Parathyroid adenoma (tissue), 2 donors: ENCODE data around the gene HES4.

Experiments
- H2AFZ ChIP-seq: fragments of 300-600 bp; sonication (generic); one replicate; pipeline ENCODE4 v1.7.0; 2017; ENCODE audit warnings: antibody characterized with exemption, mild to moderate bottlenecking
- H3K27ac ChIP-seq: fragments of 300-600 bp; sonication (generic); one replicate; pipeline ENCODE4 v1.7.0; 2017
- H3K27me3 ChIP-seq: fragments of 300-600 bp; sonication (generic); one replicate; pipeline ENCODE4 v1.7.0; 2017; ENCODE audit warnings: low read length; ENCODE audit not compliant: control insufficient read depth, insufficient read depth
- H3K36me3 ChIP-seq: fragments of 300-600 bp; sonication (generic); one replicate; pipeline ENCODE4 v1.7.0; 2017; ENCODE audit warnings: low read length; ENCODE audit not compliant: control insufficient read depth, insufficient read depth
- H3K4me1 ChIP-seq: fragments of 300-600 bp; sonication (generic); one replicate; pipeline ENCODE4 v1.7.0; 2017; ENCODE audit warnings: control low read depth
- H3K4me2 ChIP-seq: fragments of 300-600 bp; sonication (generic); one replicate; pipeline ENCODE4 v1.7.0; 2017; ENCODE audit warnings: low read length
- H3K4me3 ChIP-seq: fragments of 300-600 bp; sonication (generic); one replicate; pipeline ENCODE4 v1.7.0; 2017; ENCODE audit warnings: low read depth, low read length
- H3K79me2 ChIP-seq: fragments of 300-600 bp; sonication (generic); one replicate; pipeline ENCODE4 v1.7.0; 2017; ENCODE audit warnings: control low read depth
- H3K9ac ChIP-seq: fragments of 300-600 bp; sonication (generic); one replicate; pipeline ENCODE4 v1.7.0; 2017; ENCODE audit warnings: mild to moderate bottlenecking
- H3K9me3 ChIP-seq: fragments of 300-600 bp; sonication (generic); one replicate; pipeline ENCODE4 v1.7.0; 2017; ENCODE audit warnings: low read length; ENCODE audit not compliant: control insufficient read depth
- TF ChIP-seq, protein P1 (sequence below): fragments of 300-600 bp; sonication (generic); IDR thresholded peaks from one replicate; pipeline ENCODE4 v1.7.0; 2017; ENCODE audit warnings: antibody characterized with exemption, mild to moderate bottlenecking
- donor health status: primary hyperparathyroidism.

Gene HES4

DNA sequence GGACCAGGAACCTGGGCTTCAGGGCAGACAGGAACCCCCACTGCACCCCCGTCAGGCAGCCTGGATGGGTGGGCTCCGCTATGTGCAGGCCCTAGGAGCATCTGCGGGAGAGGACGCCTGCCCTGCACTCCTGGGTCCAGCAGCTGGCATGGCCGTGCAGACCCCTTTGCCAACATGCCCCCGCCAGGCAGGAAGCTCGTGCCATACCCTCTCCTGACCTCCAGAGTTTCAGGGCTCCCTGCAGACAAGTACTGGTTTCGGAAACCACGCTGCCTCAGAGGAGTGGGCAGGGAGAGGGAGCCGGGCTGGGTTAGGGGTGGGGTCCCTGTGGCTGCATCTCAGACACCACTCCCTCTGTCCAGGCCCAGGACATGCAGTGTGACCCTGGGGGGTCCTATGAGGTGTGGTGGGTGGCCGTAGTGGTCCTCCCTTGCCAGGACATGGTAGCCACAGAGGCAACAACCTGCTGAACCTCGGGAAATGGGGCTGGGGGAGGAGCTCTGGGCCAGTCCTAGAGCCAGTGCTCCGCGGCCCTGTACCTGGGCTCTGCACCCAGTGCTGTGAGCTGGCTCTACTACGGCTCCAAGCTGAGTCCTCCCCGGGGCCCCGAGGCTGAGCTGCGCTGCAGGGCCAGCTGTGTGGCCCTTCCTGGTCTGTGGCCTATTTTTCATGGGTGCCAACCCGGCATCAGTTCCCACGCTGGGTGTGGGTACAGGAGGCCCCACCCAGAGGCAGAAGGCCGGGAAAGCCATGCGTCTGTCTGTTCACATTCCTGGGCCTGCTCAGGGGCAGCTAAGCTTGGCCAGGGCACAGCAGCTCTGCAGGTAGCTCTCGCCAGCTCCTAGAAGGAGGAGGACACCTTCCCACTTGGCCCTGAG lies 32.2 kb downstream of the HES4 start:
- H3K79me2 ChIP-seq: no peaks in the 10 kb centered on the region
- no peak overlapping the region for H3K9ac ChIP-seq
- H3K4me3 ChIP-seq: no peak overlapping the region
- H3K4me2 ChIP-seq: no peak overlapping the region
- no peaks in the 10 kb centered on the region for H3K9me3 ChIP-seq
- H3K27me3 ChIP-seq: no peaks in the 10 kb centered on the region
- H3K36me3 ChIP-seq: no peaks in the 10 kb centered on the region
- TF ChIP-seq, protein P1, sequence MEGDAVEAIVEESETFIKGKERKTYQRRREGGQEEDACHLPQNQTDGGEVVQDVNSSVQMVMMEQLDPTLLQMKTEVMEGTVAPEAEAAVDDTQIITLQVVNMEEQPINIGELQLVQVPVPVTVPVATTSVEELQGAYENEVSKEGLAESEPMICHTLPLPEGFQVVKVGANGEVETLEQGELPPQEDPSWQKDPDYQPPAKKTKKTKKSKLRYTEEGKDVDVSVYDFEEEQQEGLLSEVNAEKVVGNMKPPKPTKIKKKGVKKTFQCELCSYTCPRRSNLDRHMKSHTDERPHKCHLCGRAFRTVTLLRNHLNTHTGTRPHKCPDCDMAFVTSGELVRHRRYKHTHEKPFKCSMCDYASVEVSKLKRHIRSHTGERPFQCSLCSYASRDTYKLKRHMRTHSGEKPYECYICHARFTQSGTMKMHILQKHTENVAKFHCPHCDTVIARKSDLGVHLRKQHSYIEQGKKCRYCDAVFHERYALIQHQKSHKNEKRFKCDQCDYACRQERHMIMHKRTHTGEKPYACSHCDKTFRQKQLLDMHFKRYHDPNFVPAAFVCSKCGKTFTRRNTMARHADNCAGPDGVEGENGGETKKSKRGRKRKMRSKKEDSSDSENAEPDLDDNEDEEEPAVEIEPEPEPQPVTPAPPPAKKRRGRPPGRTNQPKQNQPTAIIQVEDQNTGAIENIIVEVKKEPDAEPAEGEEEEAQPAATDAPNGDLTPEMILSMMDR: no peak
- H3K27ac ChIP-seq: no peak overlapping the region
- no peak overlapping the region for H2AFZ ChIP-seq
- H3K4me1 ChIP-seq: no peaks in the 10 kb centered on the region

DNA sequence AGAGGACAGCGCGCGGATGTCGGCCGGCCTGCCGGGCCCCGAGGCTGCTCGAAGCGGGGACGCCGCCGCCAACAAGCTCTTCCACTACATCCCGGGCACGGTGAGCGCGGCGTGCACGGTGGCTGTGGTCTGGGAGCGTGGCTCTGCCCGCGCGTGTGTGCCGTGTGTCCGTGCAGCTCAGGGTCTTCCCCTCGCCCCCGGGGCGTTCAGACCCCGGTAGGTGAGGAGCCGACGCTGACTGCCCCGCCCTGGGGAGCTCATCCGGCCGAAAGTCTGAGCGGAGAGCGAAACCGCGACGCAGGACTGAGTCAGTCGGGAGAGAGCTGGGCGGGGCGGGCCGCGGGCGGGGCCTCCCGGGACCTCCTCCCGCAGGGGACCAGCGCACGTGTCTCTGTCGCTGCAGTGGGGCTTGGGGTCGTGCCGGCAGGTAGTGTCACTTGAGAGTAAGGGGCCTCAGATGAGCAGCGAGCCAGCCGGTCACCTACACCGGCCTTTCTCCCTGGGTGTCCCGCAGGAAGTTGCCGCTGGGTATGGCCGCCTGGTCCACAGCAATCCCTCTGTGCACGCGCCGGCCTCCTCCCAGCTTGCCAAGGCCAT lies 33.1 kb downstream of the HES4 start:
- Histone ChIP-seq H3K4me3 (peak overlapping the region; percentile 67), H2AFZ (peak overlapping the region; percentile 88), H3K9me3 (no peaks in the 10 kb centered on the region), H3K4me1 (no peaks in the 10 kb centered on the region), H3K27ac (no peak overlapping the region), H3K4me2 (peak overlapping the region; percentile 96), H3K36me3 (no peaks in the 10 kb centered on the region), H3K27me3 (no peaks in the 10 kb centered on the region), H3K9ac (no peak overlapping the region), H3K79me2 (no peaks in the 10 kb centered on the region)
- TF ChIP-seq, protein P1: no peak

DNA sequence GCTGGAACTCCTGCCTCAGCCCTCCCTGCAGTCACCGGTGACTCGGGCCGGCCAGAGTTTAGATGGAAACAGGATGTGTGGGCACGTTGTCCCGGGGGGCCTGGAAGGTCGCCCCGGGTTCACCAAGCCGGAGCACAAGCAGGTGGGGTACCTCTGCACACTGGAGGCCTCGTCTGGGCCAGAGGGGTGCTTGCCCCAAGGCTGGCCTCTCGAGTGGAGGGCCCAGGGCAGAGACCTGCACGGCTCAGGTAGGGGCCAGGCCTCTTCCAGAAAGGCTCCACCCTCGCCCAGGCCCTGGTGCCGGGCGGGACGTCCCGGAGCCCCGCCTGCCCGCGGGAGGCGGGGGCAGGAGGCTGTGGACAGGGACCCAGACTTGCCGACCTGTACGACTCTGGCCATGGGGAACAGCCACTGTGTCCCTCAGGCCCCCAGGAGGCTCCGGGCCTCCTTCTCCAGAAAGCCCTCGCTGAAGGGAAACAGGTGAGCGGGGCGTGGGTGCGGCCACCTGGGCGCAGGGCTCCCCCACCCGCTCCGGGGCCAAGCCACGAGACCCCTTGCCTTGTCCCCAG lies 33.7 kb downstream of the HES4 start, which contains the start of gene PLEKHN1:
TSS of gene PLEKHN1 (plus strand) at position 348 of the 569 bp plus-strand sequence. CDS start at position 398, 50 bp downstream.
- Histone ChIP-seq H3K36me3 (no peaks in the 10 kb centered on the region), H3K27ac (no peak within 1 kb of the TSS), H3K79me2 (no peaks in the 10 kb centered on the region), H3K27me3 (no peaks in the 10 kb centered on the region), H3K9ac (no peak within 1 kb of the TSS), H2AFZ (peak within 1 kb of the TSS; percentile 88), H3K4me3 (peak within 1 kb of the TSS; percentile 67), H3K4me1 (no peaks in the 10 kb centered on the region), H3K9me3 (no peaks in the 10 kb centered on the region), H3K4me2 (peak within 1 kb of the TSS; percentile 96)
- TF ChIP-seq, protein P1: no peak

GRCh38 chr1:965526-966134 lies 34.3 kb downstream of the HES4 start:
- no peak overlapping the region for H2AFZ ChIP-seq
- no peak overlapping the region for H3K9ac ChIP-seq
- no peaks in the 10 kb centered on the region for H3K27me3 ChIP-seq
- no peak overlapping the region for H3K4me2 ChIP-seq
- TF ChIP-seq, protein P1: no peak
- H3K27ac ChIP-seq: no peak overlapping the region
- no peaks in the 10 kb centered on the region for H3K36me3 ChIP-seq
- H3K9me3 ChIP-seq: no peaks in the 10 kb centered on the region
- no peaks in the 10 kb centered on the region for H3K79me2 ChIP-seq
- H3K4me1 ChIP-seq: no peaks in the 10 kb centered on the region
- no peak overlapping the region for H3K4me3 ChIP-seq
